Measurements from ENCODE around the gene SMAD6.

SMAD6 gene

GRCh38 chr15:66721020-66721419 is 19.0 kb downstream of the SMAD6 start:
- Histone ChIP-seq H4K8ac (ENCODE audit: low read depth, low read length) (no peak overlapping the region), H3K4me2 (ENCODE audit: low read length) (no peak overlapping the region), H3K79me1 (ENCODE audit: low read length) (peaks cover 4% of the 10 kb centered on the region), H2AFZ (ENCODE audit: insufficient read depth, low read length, poor library complexity) (no peak overlapping the region), H3K27me3 (ENCODE audit: insufficient read depth, low read length) (no peaks in the 10 kb centered on the region), H4K12ac (ENCODE audit: low read depth, low read length) (no peak overlapping the region), H3K4ac (ENCODE audit: low read depth, low read length) (no peak overlapping the region), H3K9me3 (ENCODE audit: insufficient read depth, low read depth, low read length) (peaks cover 1% of the 10 kb centered on the region), H3K79me2 (ENCODE audit: control insufficient read depth, insufficient read depth, low read length, poor library complexity) (peaks cover 14% of the 10 kb centered on the region), H3K4me1 (ENCODE audit: control insufficient read depth in 1 of 2, insufficient read depth in 2 of 2, low read length in 2 of 2) (peaks cover 28 to 32% of the 10 kb centered on the region in 2 experiments), H2BK12ac (ENCODE audit: low read length) (no peak overlapping the region), H3K9ac (ENCODE audit: low read length) (no peak overlapping the region), H4K91ac (ENCODE audit: low read depth, low read length) (peak overlapping the region; percentile 16), H2AK5ac (ENCODE audit: low read length) (no peak overlapping the region), H2BK120ac (ENCODE audit: insufficient read depth, low read length, poor library complexity) (no peak overlapping the region), H3K18ac (ENCODE audit: low read length) (peak overlapping the region; percentile 21), H3K23ac (ENCODE audit: low read length) (no peak overlapping the region), H3K14ac (ENCODE audit: low read length) (no peak overlapping the region), H3K27ac (ENCODE audit: low read depth, low read length) (no peak overlapping the region), H2BK5ac (ENCODE audit: low read depth, low read length, poor library complexity) (no peak overlapping the region), H3K36me3 (ENCODE audit: control insufficient read depth in 1 of 2, insufficient read depth in 2 of 2, low read length in 2 of 2) (peaks cover 78 to 94% of the 10 kb centered on the region in 2 experiments), H3K4me3 (ENCODE audit: low read depth, low read length) (no peak overlapping the region)
- no CpG with 5 or more reads among the region's 8 CpGs for WGBS (ENCODE audit: extremely low coverage, insufficient coverage, insufficient read length)
- DNase-seq, result no peak

- Histone ChIP-seq H4K12ac (ENCODE audit: low read depth, low read length) (no peak overlapping the region), H3K27ac (ENCODE audit: low read depth, low read length) (no peak overlapping the region), H2BK12ac (ENCODE audit: low read length) (no peak overlapping the region), H3K4me2 (ENCODE audit: low read length) (no peak overlapping the region), H3K79me2 (ENCODE audit: control insufficient read depth, insufficient read depth, low read length, poor library complexity) (peaks cover 14% of the 10 kb centered on the region), H2AK5ac (ENCODE audit: low read length) (no peak overlapping the region), H3K36me3 (ENCODE audit: control insufficient read depth in 1 of 2, insufficient read depth in 2 of 2, low read length in 2 of 2) (peaks cover 79 to 94% of the 10 kb centered on the region in 2 experiments), H4K8ac (ENCODE audit: low read depth, low read length) (no peak overlapping the region), H2BK120ac (ENCODE audit: insufficient read depth, low read length, poor library complexity) (no peak overlapping the region), H3K23ac (ENCODE audit: low read length) (no peak overlapping the region), H3K79me1 (ENCODE audit: low read length) (peaks cover 4% of the 10 kb centered on the region), H3K18ac (ENCODE audit: low read length) (no peak overlapping the region), H2BK5ac (ENCODE audit: low read depth, low read length, poor library complexity) (no peak overlapping the region), H2AFZ (ENCODE audit: insufficient read depth, low read length, poor library complexity) (no peak overlapping the region), H3K14ac (ENCODE audit: low read length) (no peak overlapping the region), H4K91ac (ENCODE audit: low read depth, low read length) (no peak overlapping the region), H3K27me3 (ENCODE audit: insufficient read depth, low read length) (no peaks in the 10 kb centered on the region), H3K4me3 (ENCODE audit: low read depth, low read length) (no peak overlapping the region), H3K4ac (ENCODE audit: low read depth, low read length) (no peak overlapping the region), H3K4me1 (ENCODE audit: control insufficient read depth in 1 of 2, insufficient read depth in 2 of 2, low read length in 2 of 2) (peaks cover 28 to 32% of the 10 kb centered on the region in 2 experiments), H3K9me3 (ENCODE audit: insufficient read depth, low read depth, low read length) (peaks cover 1% of the 10 kb centered on the region), H3K9ac (ENCODE audit: low read length) (no peak overlapping the region)
- no CpG with 5 or more reads among the region's 4 CpGs for WGBS (ENCODE audit: extremely low coverage, insufficient coverage, insufficient read length)
- peak; percentile 86 to 98 for DNase-seq
Measured at GRCh38 chr15:66721501-66721937, 19.5 kb downstream of the SMAD6 start.

- Histone ChIP-seq H2BK120ac (ENCODE audit: insufficient read depth, low read length, poor library complexity) (no peak overlapping the region), H4K12ac (ENCODE audit: low read depth, low read length) (no peak overlapping the region), H4K91ac (ENCODE audit: low read depth, low read length) (no peak overlapping the region), H3K4me1 (ENCODE audit: control insufficient read depth in 1 of 2, insufficient read depth in 2 of 2, low read length in 2 of 2) (peaks cover 25 to 28% of the 10 kb centered on the region in 2 experiments), H3K27ac (ENCODE audit: low read depth, low read length) (no peak overlapping the region), H3K23ac (ENCODE audit: low read length) (no peak overlapping the region), H3K9me3 (ENCODE audit: insufficient read depth, low read depth, low read length) (peaks cover 1% of the 10 kb centered on the region), H4K8ac (ENCODE audit: low read depth, low read length) (no peak overlapping the region), H3K79me2 (ENCODE audit: control insufficient read depth, insufficient read depth, low read length, poor library complexity) (peaks cover 11% of the 10 kb centered on the region), H3K14ac (ENCODE audit: low read length) (no peak overlapping the region), H2AK5ac (ENCODE audit: low read length) (no peak overlapping the region), H3K4me3 (ENCODE audit: low read depth, low read length) (no peak overlapping the region), H2BK5ac (ENCODE audit: low read depth, low read length, poor library complexity) (no peak overlapping the region), H3K4ac (ENCODE audit: low read depth, low read length) (peak overlapping the region; percentile 17), H3K36me3 (ENCODE audit: control insufficient read depth in 1 of 2, insufficient read depth in 2 of 2, low read length in 2 of 2) (peaks cover 79 to 92% of the 10 kb centered on the region in 2 experiments), H3K79me1 (ENCODE audit: low read length) (peaks cover 4% of the 10 kb centered on the region), H3K9ac (ENCODE audit: low read length) (no peak overlapping the region), H3K4me2 (ENCODE audit: low read length) (no peak overlapping the region), H2AFZ (ENCODE audit: insufficient read depth, low read length, poor library complexity) (no peak overlapping the region), H2BK12ac (ENCODE audit: low read length) (no peak overlapping the region), H3K18ac (ENCODE audit: low read length) (no peak overlapping the region), H3K27me3 (ENCODE audit: insufficient read depth, low read length) (no peaks in the 10 kb centered on the region)
- no CpG with 5 or more reads among the region's 6 CpGs for WGBS (ENCODE audit: extremely low coverage, insufficient coverage, insufficient read length)
- no peak for DNase-seq
Measured at GRCh38 chr15:66721954-66722353, 19.9 kb downstream of the SMAD6 start.

- no peak overlapping the region for H2BK120ac ChIP-seq (ENCODE audit: insufficient read depth, low read length, poor library complexity)
- no peak overlapping the region for H3K9ac ChIP-seq (ENCODE audit: low read length)
- peaks cover 74 to 88% of the 10 kb centered on the region in 2 experiments for H3K36me3 ChIP-seq (ENCODE audit: control insufficient read depth in 1 of 2, insufficient read depth in 2 of 2, low read length in 2 of 2)
- H3K4me1 ChIP-seq (ENCODE audit: control insufficient read depth in 1 of 2, insufficient read depth in 2 of 2, low read length in 2 of 2), result peaks cover 17 to 21% of the 10 kb centered on the region in 2 experiments
- H4K12ac ChIP-seq (ENCODE audit: low read depth, low read length), result no peak overlapping the region
- no peak overlapping the region for H2AFZ ChIP-seq (ENCODE audit: insufficient read depth, low read length, poor library complexity)
- H2BK5ac ChIP-seq (ENCODE audit: low read depth, low read length, poor library complexity), result no peak overlapping the region
- H2AK5ac ChIP-seq (ENCODE audit: low read length), result no peak overlapping the region
- H3K4me3 ChIP-seq (ENCODE audit: low read depth, low read length), result no peak overlapping the region
- H4K8ac ChIP-seq (ENCODE audit: low read depth, low read length), result no peak overlapping the region
- no peak for DNase-seq
- H3K27me3 ChIP-seq (ENCODE audit: insufficient read depth, low read length), result no peaks in the 10 kb centered on the region
- H3K14ac ChIP-seq (ENCODE audit: low read length), result no peak overlapping the region
- no peak overlapping the region for H3K18ac ChIP-seq (ENCODE audit: low read length)
- no CpG with 5 or more reads among the region's 5 CpGs for WGBS (ENCODE audit: extremely low coverage, insufficient coverage, insufficient read length)
- H3K4me2 ChIP-seq (ENCODE audit: low read length), result no peak overlapping the region
- no peak overlapping the region for H2BK12ac ChIP-seq (ENCODE audit: low read length)
- peak overlapping the region; percentile 2 for H3K4ac ChIP-seq (ENCODE audit: low read depth, low read length)
- H3K79me2 ChIP-seq (ENCODE audit: control insufficient read depth, insufficient read depth, low read length, poor library complexity), result peaks cover 11% of the 10 kb centered on the region
- H3K9me3 ChIP-seq (ENCODE audit: insufficient read depth, low read depth, low read length), result peaks cover 1% of the 10 kb centered on the region
- H3K79me1 ChIP-seq (ENCODE audit: low read length), result peaks cover 4% of the 10 kb centered on the region
- H4K91ac ChIP-seq (ENCODE audit: low read depth, low read length), result no peak overlapping the region
- no peak overlapping the region for H3K23ac ChIP-seq (ENCODE audit: low read length)
- H3K27ac ChIP-seq (ENCODE audit: low read depth, low read length), result no peak overlapping the region
Measured at GRCh38 chr15:66722757-66723540, 20.9 kb downstream of the SMAD6 start.

Measured in trophoblast cell (in vitro differentiated cells and primary cell).